ENCODE data around the gene SEC22B.
"Not testable (repeated sequence)": the region's sequence is repeated elsewhere in the genome, so short reads cannot be mapped to it uniquely, and the experiment has no call there.

SEC22B gene

GRCh38 chr1:120162015-120162414, 14.3 kb downstream of the SEC22B start:
- not testable (repeated sequence) for DNase-seq (ENCODE audit: low read depth in 2 of 2); H3K4me3 ChIP-seq (replicated peaks in 1 of 2; ENCODE audit: low read depth in 2 of 2, low read length in 2 of 2)

GRCh38 chr1:120158495-120158894, 17.8 kb downstream of the SEC22B start:
- not testable (repeated sequence) for DNase-seq (ENCODE audit: low read depth in 2 of 2); H3K4me3 ChIP-seq (replicated peaks in 1 of 2; ENCODE audit: low read depth in 2 of 2, low read length in 2 of 2)

GRCh38 chr1:120158086-120158485, 18.2 kb downstream of the SEC22B start:
- not testable (repeated sequence) for H3K4me3 ChIP-seq (replicated peaks in 1 of 2; ENCODE audit: low read depth in 2 of 2, low read length in 2 of 2); DNase-seq (ENCODE audit: low read depth in 2 of 2)

- not testable (repeated sequence) for DNase-seq (ENCODE audit: low read depth in 2 of 2)
These were observed 26.0 kb downstream of the SEC22B start for GRCh38 chr1:120150138-120150822.

GRCh38 chr1:120149420-120150059, 26.8 kb downstream of the SEC22B start:
- H3K4me3 ChIP-seq (replicated peaks in 1 of 2; ENCODE audit: low read depth in 2 of 2, low read length in 2 of 2); DNase-seq (ENCODE audit: low read depth in 2 of 2): not testable (repeated sequence)

More at GRCh38 chr1:120150138-120150822, 26.0 kb downstream of the SEC22B start:
- H3K4me3 ChIP-seq (replicated peaks in 1 of 2; ENCODE audit: low read depth in 2 of 2, low read length in 2 of 2), result not testable (repeated sequence)

GRCh38 chr1:120145806-120146205, 30.5 kb downstream of the SEC22B start:
- H3K4me3 ChIP-seq (replicated peaks in 1 of 2; ENCODE audit: low read depth in 2 of 2, low read length in 2 of 2), result not testable (repeated sequence)
- peak; percentile 12 for TF ChIP-seq CTCF (IDR thresholded peaks at IDR 0.05; ENCODE audit: low read depth, low read length)
- peak in 1 of 2 donors; percentile 64 for DNase-seq (ENCODE audit: low read depth in 2 of 2)

GRCh38 chr1:120144626-120145025, 31.7 kb downstream of the SEC22B start:
- H3K4me3 ChIP-seq (replicated peaks in 1 of 2; ENCODE audit: low read depth in 2 of 2, low read length in 2 of 2), result not testable (repeated sequence)

GRCh38 chr1:120144169-120144568, 32.2 kb downstream of the SEC22B start:
- DNase-seq (ENCODE audit: low read depth in 2 of 2), result peak in 1 of 2 donors; percentile 58

More at GRCh38 chr1:120144626-120145025, 31.7 kb downstream of the SEC22B start:
- peak in 1 of 2 donors; percentile 25 for DNase-seq (ENCODE audit: low read depth in 2 of 2)

GRCh38 chr1:120143334-120143733, 33.0 kb downstream of the SEC22B start:
- H3K4me3 ChIP-seq (replicated peaks in 1 of 2; ENCODE audit: low read depth in 2 of 2, low read length in 2 of 2), result not testable (repeated sequence)
- peak; percentile 33 to 64 for DNase-seq (ENCODE audit: low read depth in 2 of 2)

More at GRCh38 chr1:120144169-120144568, 32.2 kb downstream of the SEC22B start:
- H3K4me3 ChIP-seq (replicated peaks in 1 of 2; ENCODE audit: low read depth in 2 of 2, low read length in 2 of 2), result not testable (repeated sequence)

GRCh38 chr1:120142512-120143263, 33.6 kb downstream of the SEC22B start:
- H3K4me3 ChIP-seq (replicated peaks in 1 of 2; ENCODE audit: low read depth in 2 of 2, low read length in 2 of 2), result peak overlapping the region in 1 of 2 donors; percentile 26
- peak; percentile 61 to 88 for DNase-seq (ENCODE audit: low read depth in 2 of 2)

GRCh38 chr1:120141865-120142264, 34.5 kb downstream of the SEC22B start:
- H3K4me3 ChIP-seq (replicated peaks in 1 of 2; ENCODE audit: low read depth in 2 of 2, low read length in 2 of 2); DNase-seq (ENCODE audit: low read depth in 2 of 2): not testable (repeated sequence)

- not testable (repeated sequence) for DNase-seq (ENCODE audit: low read depth in 2 of 2); H3K4me3 ChIP-seq (replicated peaks in 1 of 2; ENCODE audit: low read depth in 2 of 2, low read length in 2 of 2)
These were observed 35.6 kb downstream of the SEC22B start for GRCh38 chr1:120140656-120141265.

- not testable (repeated sequence) for DNase-seq (ENCODE audit: low read depth in 2 of 2); H3K4me3 ChIP-seq (replicated peaks in 1 of 2; ENCODE audit: low read depth in 2 of 2, low read length in 2 of 2)
These were observed 40.2 kb downstream of the SEC22B start for GRCh38 chr1:120136086-120136485.

- DNase-seq (ENCODE audit: low read depth in 2 of 2); H3K4me3 ChIP-seq (replicated peaks in 1 of 2; ENCODE audit: low read depth in 2 of 2, low read length in 2 of 2): not testable (repeated sequence)
These were observed 42.4 kb downstream of the SEC22B start for GRCh38 chr1:120133928-120134325.

Measured in cardiac fibroblast (primary cell).